ENCODE data around the gene SUSD2.
"Not testable (repeated sequence)": the region's sequence is repeated elsewhere in the genome, so short reads cannot be mapped to it uniquely, and the experiment has no call there.

Gene SUSD2

GRCh38 chr22:24177045-24177444, 4.2 kb upstream of the SUSD2 start:
- no peak for DNase-seq

- no peak for DNase-seq
Observed at GRCh38 chr22:24177456-24177855, 3.8 kb upstream of the SUSD2 start.

GRCh38 chr22:24178021-24178431, 3.3 kb upstream of the SUSD2 start:
- no peak for DNase-seq

- no peak for DNase-seq
Observed at GRCh38 chr22:24178502-24179440, 2.5 kb upstream of the SUSD2 start.

- no peak for DNase-seq
Observed at GRCh38 chr22:24179478-24180210, 1.6 kb upstream of the SUSD2 start.

GRCh38 chr22:24180316-24181087, 785 bp upstream of the SUSD2 start:
- DNase-seq, result no peak

GRCh38 chr22:24181996-24182899, 961 bp downstream of the SUSD2 start:
- no peak for DNase-seq

GRCh38 chr22:24182900-24183246, 1.6 kb downstream of the SUSD2 start:
- DNase-seq, result not testable (repeated sequence)

GRCh38 chr22:24183321-24184031, 2.2 kb downstream of the SUSD2 start:
- DNase-seq, result no peak

GRCh38 chr22:24184057-24184798, 2.9 kb downstream of the SUSD2 start:
- DNase-seq, result no peak

GRCh38 chr22:24185001-24185500, 3.8 kb downstream of the SUSD2 start:
- DNase-seq, result no peak

GRCh38 chr22:24185501-24186351, 4.4 kb downstream of the SUSD2 start:
- DNase-seq, result no peak

GRCh38 chr22:24186352-24186740, 5.1 kb downstream of the SUSD2 start:
- no peak for DNase-seq

GRCh38 chr22:24186892-24187670, 5.8 kb downstream of the SUSD2 start:
- no peak for DNase-seq

GRCh38 chr22:24187731-24188644, 6.7 kb downstream of the SUSD2 start:
- no peak for DNase-seq

- no peak for DNase-seq
Observed at GRCh38 chr22:24188705-24189248, 7.5 kb downstream of the SUSD2 start.

All from NCI-H774 (cell line).